ENCODE data around the gene PSMD12.

Gene PSMD12

DNA sequence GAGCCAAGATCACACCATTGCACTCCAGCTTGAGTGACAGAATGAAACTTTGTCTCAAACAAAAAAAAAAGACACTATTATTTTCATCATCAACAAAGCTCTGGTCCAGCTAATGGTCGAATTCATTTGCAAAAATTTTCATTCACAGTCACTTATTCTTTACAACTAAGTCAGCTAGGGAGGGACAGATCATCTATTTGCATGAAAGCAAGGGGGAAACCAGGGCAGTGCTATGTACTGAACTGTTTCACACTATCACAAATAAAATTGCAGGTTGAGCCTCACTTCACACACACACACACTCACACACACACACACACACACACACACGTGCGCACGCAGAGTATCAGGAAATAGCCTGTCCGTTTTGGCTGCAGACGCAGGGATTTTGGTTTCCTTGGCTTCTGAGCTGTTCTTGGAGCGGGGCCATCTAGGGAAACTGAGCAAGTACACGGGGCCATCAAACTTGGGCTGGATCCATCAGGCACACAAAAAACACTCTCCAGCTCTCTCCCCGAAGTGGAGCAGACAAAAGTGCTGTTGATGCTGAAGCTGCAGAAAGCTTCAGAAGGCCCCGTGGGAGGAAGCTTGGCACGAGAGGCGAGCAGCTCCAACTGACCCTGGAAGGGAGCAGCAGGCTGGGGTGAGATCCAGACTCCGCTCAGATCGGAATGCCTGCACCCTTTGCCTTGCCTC, 77.0 kb downstream of the PSMD12 start:
- peak overlapping the region; percentile 48 for H3K4me2 ChIP-seq (ENCODE audit: low read length)
- H3K79me2 ChIP-seq (ENCODE audit: control insufficient read depth, low read length) = no peaks in the 10 kb centered on the region
- no peaks in the 10 kb centered on the region for H3K9me3 ChIP-seq (ENCODE audit: control insufficient read depth, insufficient read depth, low read length)
- no peaks in the 10 kb centered on the region for H3K36me3 ChIP-seq (ENCODE audit: control insufficient read depth, low read length)
- no peaks in the 10 kb centered on the region for H3K9me2 ChIP-seq (replicated peaks; ENCODE audit: control insufficient read depth, low read length)
- no peaks in the 10 kb centered on the region for H4K20me1 ChIP-seq (ENCODE audit: control insufficient read depth, insufficient read depth, low read depth, low read length)
- H3K27ac ChIP-seq (ENCODE audit: low read depth, low read length) = no peak overlapping the region
- H3K27me3 ChIP-seq (ENCODE audit: control insufficient read depth, low read length) = no peaks in the 10 kb centered on the region
- TF ChIP-seq EZH2phosphoT487 (IDR thresholded peaks at IDR 0.05; ENCODE audit: borderline replicate concordance, low read length) = no peak
- TF ChIP-seq, protein P1, sequence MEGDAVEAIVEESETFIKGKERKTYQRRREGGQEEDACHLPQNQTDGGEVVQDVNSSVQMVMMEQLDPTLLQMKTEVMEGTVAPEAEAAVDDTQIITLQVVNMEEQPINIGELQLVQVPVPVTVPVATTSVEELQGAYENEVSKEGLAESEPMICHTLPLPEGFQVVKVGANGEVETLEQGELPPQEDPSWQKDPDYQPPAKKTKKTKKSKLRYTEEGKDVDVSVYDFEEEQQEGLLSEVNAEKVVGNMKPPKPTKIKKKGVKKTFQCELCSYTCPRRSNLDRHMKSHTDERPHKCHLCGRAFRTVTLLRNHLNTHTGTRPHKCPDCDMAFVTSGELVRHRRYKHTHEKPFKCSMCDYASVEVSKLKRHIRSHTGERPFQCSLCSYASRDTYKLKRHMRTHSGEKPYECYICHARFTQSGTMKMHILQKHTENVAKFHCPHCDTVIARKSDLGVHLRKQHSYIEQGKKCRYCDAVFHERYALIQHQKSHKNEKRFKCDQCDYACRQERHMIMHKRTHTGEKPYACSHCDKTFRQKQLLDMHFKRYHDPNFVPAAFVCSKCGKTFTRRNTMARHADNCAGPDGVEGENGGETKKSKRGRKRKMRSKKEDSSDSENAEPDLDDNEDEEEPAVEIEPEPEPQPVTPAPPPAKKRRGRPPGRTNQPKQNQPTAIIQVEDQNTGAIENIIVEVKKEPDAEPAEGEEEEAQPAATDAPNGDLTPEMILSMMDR (IDR thresholded peaks at IDR 0.05; ENCODE audit: low read depth, low read length, poor library complexity, severe bottlenecking) = no peak
- no peak overlapping the region for H3K4me3 ChIP-seq (ENCODE audit: low read length)
- no peaks in the 10 kb centered on the region for H3F3A ChIP-seq (ENCODE audit: control insufficient read depth, insufficient read depth)
- peaks cover 13% of the 10 kb centered on the region for H3K4me1 ChIP-seq (ENCODE audit: control insufficient read depth, low read length)
